Testis (tissue), 3 donors: ENCODE results near the gene CCDC178. TPM values are rescaled to one million over a fixed set of nuclear protein-coding genes. Genes with fewer than 3 reads are reported as not detected.
"Not testable (repeated sequence)": the region's sequence is repeated elsewhere in the genome, so short reads cannot be mapped to it uniquely, and the experiment has no call there.

Experiments
- DNase-seq: peaks from one replicate; pipeline ENCODE4 v3.0.0-alpha.2; 2019
- H3K27ac ChIP-seq, 2 donors: fragments of 200-600 bp; sonication (generic); one replicate each; pipeline ENCODE4 v1.5.1; 2019
- H3K27me3 ChIP-seq: fragments of 200-600 bp; sonication (generic); one replicate; pipeline ENCODE4 v1.5.1; 2019
- H3K36me3 ChIP-seq: fragments of 200-600 bp; sonication (generic); one replicate; pipeline ENCODE4 v1.5.1; 2017; ENCODE audit warnings: low read depth; ENCODE audit errors: missing control alignments
- H3K4me1 ChIP-seq: fragments of 200-600 bp; sonication (generic); one replicate; pipeline ENCODE4 v1.5.1; 2019
- H3K4me3 ChIP-seq, 2 donors: fragments of 200-600 bp; sonication (generic); one replicate each; pipeline ENCODE4 v1.5.1; 2017 to 2019
- H3K9me3 ChIP-seq: fragments of 200-600 bp; sonication (generic); one replicate; pipeline ENCODE4 v1.5.1; 2017
- CTCF ChIP-seq, 3 experiments: fragments of 450-650 bp in 2 of 3; fragments of 200-600 bp in 1 of 3; sonication (generic) in 1 of 3; IDR thresholded peaks; one replicate each; pipeline ENCODE4 v1.5.1; 2016 to 2019; ENCODE audit warnings: antibody characterized with exemption in 3 of 3, mild to moderate bottlenecking in 2 of 3, moderate library complexity in 1 of 3
- POLR2A ChIP-seq: fragments of 450-650 bp; IDR thresholded peaks from one replicate; pipeline ENCODE4 v1.6.1; 2017; ENCODE audit warnings: antibody characterized with exemption, mild to moderate bottlenecking, moderate library complexity
- WGBS, 2 donors: methylation state at CpG; one replicate each; pipeline ENCODE4 v1.1.5; 2018; 5-methylcytosine and 5-hydroxymethylcytosine counted together
- intact Hi-C: fragments of 100-400 bp; cut with DNase I; formaldehyde crosslinking; loops from one replicate; pipeline ENCODE4 v1.15.1; 2023; ENCODE audit warnings: low total_unique reads
- polyA plus RNA-seq: library from polyadenylated mRNA; stranded (reverse); fragments of 350-450 nt; fragmentation: Illumina TruSeq; extraction: RNeasy Lipid Tissue Mini Kit (QIAGEN cat#74804); gene quantifications from one replicate; pipeline ENCODE4 v1.2.3, GENCODE V29; 2014; ENCODE audit warnings: low read depth, low replicate concordance; ENCODE audit not compliant: insufficient read depth
- total RNA-seq, 2 donors: library from RNA; depleted of rRNA; stranded (reverse); fragments of >200 nt; gene quantifications; one replicate each; pipeline ENCODE4 v1.2.3, GENCODE V29; 2016

CCDC178 gene
- total and polyA plus RNA-seq, 3 donors from 2014 or later = 8.6 to 17.5 (median 10.2) TPM

GRCh38 chr18:33421225-33421624 is 19.3 kb downstream of the CCDC178 start:
- H3K27ac ChIP-seq = no peak overlapping the region
- H3K9me3 ChIP-seq = no peaks in the 10 kb centered on the region
- TF ChIP-seq POLR2A = no peak
- TF ChIP-seq CTCF (IDR thresholded peaks at IDR 0.05) = no peak
- no peak overlapping the region for H3K4me3 ChIP-seq
- H3K36me3 ChIP-seq = no peaks in the 10 kb centered on the region
- DNase-seq = no peak
- no peaks in the 10 kb centered on the region for H3K4me1 ChIP-seq
- WGBS, 2 donors = 27 to 39% methylated on average over 1 of the region's 1 CpG
- intact Hi-C loops = no loop called here
- no peaks in the 10 kb centered on the region for H3K27me3 ChIP-seq

- no peak for DNase-seq
- no peaks in the 10 kb centered on the region for H3K27me3 ChIP-seq
- no peak overlapping the region for H3K27ac ChIP-seq
- peak in 1 of 3 experiments; percentile 69 for TF ChIP-seq CTCF (IDR thresholded peaks at IDR 0.05)
- no peak for TF ChIP-seq POLR2A
- no peaks in the 10 kb centered on the region for H3K9me3 ChIP-seq
- no peak overlapping the region for H3K4me3 ChIP-seq
- H3K36me3 ChIP-seq = no peaks in the 10 kb centered on the region
- intact Hi-C loops = no loop called here
- H3K4me1 ChIP-seq = no peaks in the 10 kb centered on the region
These were observed 36.2 kb downstream of the CCDC178 start for GRCh38 chr18:33404244-33404873.

DNA sequence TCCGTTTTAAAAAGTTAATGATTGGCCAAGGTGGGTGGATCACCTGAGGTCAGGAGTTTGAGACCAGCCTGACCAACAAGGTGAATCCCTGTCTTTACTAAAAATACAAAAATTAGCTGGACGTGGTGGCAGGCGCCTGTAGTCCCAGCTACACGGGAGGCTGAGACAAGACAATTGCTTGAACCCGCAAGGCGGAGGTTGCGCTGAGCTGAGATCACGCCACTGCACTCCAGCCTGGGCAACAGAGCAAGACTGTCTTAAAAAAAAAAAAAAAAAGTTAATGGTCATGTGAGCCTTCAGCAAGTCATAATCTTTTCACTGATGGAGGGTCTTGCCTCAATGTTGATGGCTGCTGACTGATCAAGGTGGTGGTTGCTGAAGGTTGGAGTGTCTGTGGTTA is 41.6 kb downstream of the CCDC178 start:
- H3K27ac ChIP-seq, H3K27me3 ChIP-seq, H3K4me1 ChIP-seq, H3K9me3 ChIP-seq, H3K4me3 ChIP-seq, intact Hi-C loops, DNase-seq, H3K36me3 ChIP-seq: not testable (repeated sequence)
- WGBS, 2 donors = 97 to 98% methylated on average over 8 of the region's 8 CpGs

GRCh38 chr18:33375829-33376228 is 64.7 kb downstream of the CCDC178 start:
- Histone ChIP-seq H3K9me3 (no peaks in the 10 kb centered on the region), H3K4me1 (no peaks in the 10 kb centered on the region), H3K27ac (no peak overlapping the region), H3K36me3 (no peaks in the 10 kb centered on the region), H3K27me3 (no peaks in the 10 kb centered on the region), H3K4me3 (no peak overlapping the region)
- WGBS, 2 donors = 67 to 77% methylated on average over 4 of the region's 4 CpGs
- no peak for DNase-seq
- no peak for TF ChIP-seq CTCF (IDR thresholded peaks at IDR 0.05)
- no peak for TF ChIP-seq POLR2A
- intact Hi-C loops = no loop called here

GRCh38 chr18:33372442-33372841 is 68.1 kb downstream of the CCDC178 start:
- intact Hi-C loops = no loop called here
- Histone ChIP-seq H3K4me1 (no peaks in the 10 kb centered on the region), H3K4me3 (no peak overlapping the region), H3K36me3 (no peaks in the 10 kb centered on the region), H3K9me3 (no peaks in the 10 kb centered on the region), H3K27me3 (no peaks in the 10 kb centered on the region), H3K27ac (no peak overlapping the region)
- WGBS, 2 donors = 47 to 68% methylated on average over 3 of the region's 3 CpGs
- TF ChIP-seq CTCF (IDR thresholded peaks at IDR 0.05) (no peak), POLR2A (no peak)
- DNase-seq = no peak
